ENCODE results near the gene SMO.

SMO gene

DNA sequence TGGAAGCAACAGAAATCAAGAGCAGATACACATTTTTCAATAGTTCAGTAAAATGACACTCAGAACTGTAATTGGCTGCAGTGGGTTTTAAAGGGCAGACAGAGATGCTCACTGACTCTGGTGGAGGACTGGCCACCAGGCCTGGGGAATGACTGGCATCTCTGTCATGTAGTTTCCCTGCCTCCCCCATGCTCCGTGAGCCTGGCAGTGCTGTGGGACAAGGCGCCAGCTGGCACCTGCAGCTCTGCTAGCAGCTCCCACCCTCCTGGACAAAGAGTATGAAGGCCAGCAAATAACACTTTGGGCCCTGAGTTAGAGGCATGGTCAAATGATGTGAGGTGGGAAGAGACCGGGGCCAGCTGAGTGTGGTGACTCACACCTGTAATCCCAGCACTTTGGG, 28.9 kb upstream of the SMO start:
- ATAC-seq (ENCODE audit: insufficient read depth, low read depth) (no peak), DNase-seq (no peak)
- Histone ChIP-seq H2AFZ (ENCODE audit: low read depth, low read length) (no peak overlapping the region), H3K9me3 (ENCODE audit: insufficient read depth, low read length, severe bottlenecking) (no peaks in the 10 kb centered on the region), H3K4me3 (ENCODE audit: low read depth in 1 of 2, low read length in 2 of 2) (no peak overlapping the region), H3K27me3 (ENCODE audit: insufficient read depth, low read length, poor library complexity) (no peaks in the 10 kb centered on the region), H3K79me2 (ENCODE audit: insufficient read depth, low read length) (no peaks in the 10 kb centered on the region), H3K9ac (ENCODE audit: low read depth, low read length) (no peak overlapping the region), H3K36me3 (ENCODE audit: insufficient read depth, low read length) (no peaks in the 10 kb centered on the region), H3K4me2 (ENCODE audit: insufficient read depth, low read length) (no peak overlapping the region), H3K4me1 (ENCODE audit: insufficient read depth, low read length) (no peaks in the 10 kb centered on the region), H4K20me1 (ENCODE audit: insufficient read depth, low read length) (no peaks in the 10 kb centered on the region), H3K27ac (ENCODE audit: low read length) (no peak overlapping the region)
- TF ChIP-seq CTCF (IDR thresholded peaks at IDR 0.05; ENCODE audit: borderline replicate concordance, extremely low read depth, low read length, poor library complexity, severe bottlenecking) (no peak), EZH2 (IDR thresholded peaks at IDR 0.05; ENCODE audit: borderline replicate concordance, low read depth, low read length, severe bottlenecking) (no peak)

DNA sequence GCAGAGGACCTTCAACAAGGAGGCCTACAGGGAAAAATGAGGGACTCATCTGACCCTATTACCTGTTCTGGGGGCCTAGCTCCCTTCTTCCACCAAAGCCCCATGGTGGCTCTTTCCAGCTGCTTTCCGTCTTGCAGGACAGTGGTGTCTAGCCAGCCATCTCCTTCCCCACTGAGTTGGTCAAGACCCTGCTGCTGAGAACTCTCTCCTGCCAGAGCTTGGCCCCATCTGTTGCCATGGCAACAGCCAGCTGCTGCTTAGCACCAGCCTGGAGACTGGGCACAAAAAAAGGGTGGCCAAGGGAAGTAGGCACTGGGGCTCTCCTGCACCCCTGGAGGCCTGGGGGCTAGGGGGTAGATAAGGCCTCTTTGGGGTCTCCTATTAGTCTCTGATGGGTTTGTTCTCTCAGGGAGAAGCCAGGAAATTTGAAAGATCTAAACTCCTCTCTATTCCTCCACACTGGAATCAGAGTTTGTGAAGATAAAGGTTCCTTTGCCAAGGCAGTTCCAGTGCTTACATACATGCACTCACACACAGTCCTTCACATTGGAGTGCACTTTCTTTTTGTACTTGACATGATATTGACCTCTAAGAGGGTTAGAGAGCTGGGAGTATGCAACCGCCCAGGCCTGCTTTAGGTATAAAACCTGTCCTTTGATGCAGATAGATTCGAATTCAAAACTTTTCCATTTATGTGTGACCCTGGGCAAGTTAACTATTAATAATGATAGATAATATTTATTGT, 28.1 kb upstream of the SMO start:
- Histone ChIP-seq H3K4me2 (ENCODE audit: insufficient read depth, low read length) (no peak overlapping the region), H2AFZ (ENCODE audit: low read depth, low read length) (no peak overlapping the region), H3K79me2 (ENCODE audit: insufficient read depth, low read length) (no peaks in the 10 kb centered on the region), H3K27ac (ENCODE audit: low read length) (no peak overlapping the region), H4K20me1 (ENCODE audit: insufficient read depth, low read length) (no peaks in the 10 kb centered on the region), H3K4me3 (ENCODE audit: low read depth in 1 of 2, low read length in 2 of 2) (no peak overlapping the region), H3K9me3 (ENCODE audit: insufficient read depth, low read length, severe bottlenecking) (no peaks in the 10 kb centered on the region), H3K27me3 (ENCODE audit: insufficient read depth, low read length, poor library complexity) (no peaks in the 10 kb centered on the region), H3K4me1 (ENCODE audit: insufficient read depth, low read length) (no peaks in the 10 kb centered on the region), H3K9ac (ENCODE audit: low read depth, low read length) (no peak overlapping the region), H3K36me3 (ENCODE audit: insufficient read depth, low read length) (no peaks in the 10 kb centered on the region)
- ATAC-seq (ENCODE audit: insufficient read depth, low read depth) (no peak), DNase-seq (no peak)
- TF ChIP-seq CTCF (IDR thresholded peaks at IDR 0.05; ENCODE audit: borderline replicate concordance, extremely low read depth, low read length, poor library complexity, severe bottlenecking) (no peak), EZH2 (IDR thresholded peaks at IDR 0.05; ENCODE audit: borderline replicate concordance, low read depth, low read length, severe bottlenecking) (no peak)

- no peak overlapping the region for H3K4me3 ChIP-seq (ENCODE audit: low read depth in 1 of 2, low read length in 2 of 2)
- H3K27me3 ChIP-seq (ENCODE audit: insufficient read depth, low read length, poor library complexity) = no peaks in the 10 kb centered on the region
- H3K9ac ChIP-seq (ENCODE audit: low read depth, low read length) = no peak overlapping the region
- H3K4me2 ChIP-seq (ENCODE audit: insufficient read depth, low read length) = no peak overlapping the region
- ATAC-seq (ENCODE audit: insufficient read depth, low read depth) (no peak), DNase-seq (no peak)
- H3K79me2 ChIP-seq (ENCODE audit: insufficient read depth, low read length) = no peaks in the 10 kb centered on the region
- TF ChIP-seq EZH2 (IDR thresholded peaks at IDR 0.05; ENCODE audit: borderline replicate concordance, low read depth, low read length, severe bottlenecking) (no peak), CTCF (IDR thresholded peaks at IDR 0.05; ENCODE audit: borderline replicate concordance, extremely low read depth, low read length, poor library complexity, severe bottlenecking) (no peak)
- H3K9me3 ChIP-seq (ENCODE audit: insufficient read depth, low read length, severe bottlenecking) = no peaks in the 10 kb centered on the region
- H4K20me1 ChIP-seq (ENCODE audit: insufficient read depth, low read length) = no peaks in the 10 kb centered on the region
- no peaks in the 10 kb centered on the region for H3K36me3 ChIP-seq (ENCODE audit: insufficient read depth, low read length)
- no peak overlapping the region for H2AFZ ChIP-seq (ENCODE audit: low read depth, low read length)
- H3K27ac ChIP-seq (ENCODE audit: low read length) = no peak overlapping the region
- no peaks in the 10 kb centered on the region for H3K4me1 ChIP-seq (ENCODE audit: insufficient read depth, low read length)
Measured at GRCh38 chr7:129161524-129162225, 26.8 kb upstream of the SMO start.
